ENCODE measurements around the gene RPS21.

DNA sequence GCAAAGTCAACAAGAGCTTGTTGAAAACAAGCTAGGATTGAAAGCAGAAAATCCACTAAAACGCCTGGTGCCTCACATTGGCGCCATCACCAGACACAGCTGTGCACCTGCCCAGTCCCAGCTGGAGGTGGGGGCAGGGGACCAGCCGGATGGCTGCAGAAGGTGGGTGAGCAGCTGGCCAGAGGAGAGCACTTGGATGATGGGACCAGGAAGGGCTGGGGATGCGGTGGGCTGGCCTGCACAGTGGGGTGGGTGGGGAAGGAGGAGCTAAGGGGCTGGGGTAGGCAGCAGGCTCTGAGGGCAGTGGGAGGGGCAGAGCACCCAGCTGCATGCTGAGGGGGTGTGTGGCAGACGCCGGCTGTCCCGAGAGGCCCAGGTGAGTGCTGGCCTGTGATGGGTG, 13.1 kb downstream of the RPS21 start:
- TF ChIP-seq, protein P1, sequence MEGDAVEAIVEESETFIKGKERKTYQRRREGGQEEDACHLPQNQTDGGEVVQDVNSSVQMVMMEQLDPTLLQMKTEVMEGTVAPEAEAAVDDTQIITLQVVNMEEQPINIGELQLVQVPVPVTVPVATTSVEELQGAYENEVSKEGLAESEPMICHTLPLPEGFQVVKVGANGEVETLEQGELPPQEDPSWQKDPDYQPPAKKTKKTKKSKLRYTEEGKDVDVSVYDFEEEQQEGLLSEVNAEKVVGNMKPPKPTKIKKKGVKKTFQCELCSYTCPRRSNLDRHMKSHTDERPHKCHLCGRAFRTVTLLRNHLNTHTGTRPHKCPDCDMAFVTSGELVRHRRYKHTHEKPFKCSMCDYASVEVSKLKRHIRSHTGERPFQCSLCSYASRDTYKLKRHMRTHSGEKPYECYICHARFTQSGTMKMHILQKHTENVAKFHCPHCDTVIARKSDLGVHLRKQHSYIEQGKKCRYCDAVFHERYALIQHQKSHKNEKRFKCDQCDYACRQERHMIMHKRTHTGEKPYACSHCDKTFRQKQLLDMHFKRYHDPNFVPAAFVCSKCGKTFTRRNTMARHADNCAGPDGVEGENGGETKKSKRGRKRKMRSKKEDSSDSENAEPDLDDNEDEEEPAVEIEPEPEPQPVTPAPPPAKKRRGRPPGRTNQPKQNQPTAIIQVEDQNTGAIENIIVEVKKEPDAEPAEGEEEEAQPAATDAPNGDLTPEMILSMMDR (IDR thresholded peaks at IDR 0.05 in 4 of 5, conservative IDR thresholded peaks at IDR 0.05 in 1 of 5) = no peak
- TF ChIP-seq POLR2A (IDR thresholded peaks at IDR 0.05) = no peak

Data from gastrocnemius medialis (tissue), 4 donors.